SK-N-SH (cell line): ENCODE data around the gene MXD3. TPM values are rescaled to one million over a fixed set of nuclear protein-coding genes. Genes with fewer than 3 reads are reported as not detected.
"Not testable (repeated sequence)": the region's sequence is repeated elsewhere in the genome, so short reads cannot be mapped to it uniquely, and the experiment has no call there.

ENCODE experiments used
- CTCF ChIA-PET: fragments of 300-600, 350-600 bp; formaldehyde crosslinking; extraction: SDS; loops from one replicate; lab custom pipeline; 2021; lab: Yijun Ruan, JAX
- POLR2A ChIA-PET: fragments of 350-600 bp; sonication (Branson Sonifier 250); formaldehyde crosslinking; extraction: SDS; loops from one replicate; lab custom pipeline; 2020; ENCODE audit warnings: antibody characterized with exemption, inconsistent platforms; lab: Yijun Ruan, JAX
- DNase-seq: peaks from one replicate; pipeline ENCODE4 v3.0.0; 2012
- H2AFZ ChIP-seq: fragments of 200-600 bp; sonication (generic); 2 replicates; pipeline ENCODE4 v1.8.1; 2016; ENCODE audit warnings: antibody characterized with exemption, mild to moderate bottlenecking, low read depth
- H3F3A ChIP-seq: fragments of 200-600 bp; sonication (generic); replicated peaks from 2 replicates; pipeline ENCODE3; 2016; ENCODE audit warnings: antibody characterized with exemption, mild to moderate bottlenecking; ENCODE audit not compliant: insufficient read depth
- H3K27ac ChIP-seq, 2 experiments: fragments of 200-500 bp in 1 of 2; fragments of 200-600 bp in 1 of 2; sonication (Bioruptor generic) in 1 of 2; sonication (generic), shearing (Covaris generic) in 1 of 2; 2 replicates each; pipeline versions ENCODE4 v1.5.1 to v1.6.1; 2014 to 2016; ENCODE audit warnings: low read depth in 2 of 2, inconsistent platforms in 1 of 2, low read length in 1 of 2, mild to moderate bottlenecking in 1 of 2, mixed read lengths in 1 of 2
- H3K27me3 ChIP-seq: fragments of 200-600 bp; sonication (generic), shearing (Covaris generic); 2 replicates; pipeline ENCODE4 v1.6.1; 2016; ENCODE audit warnings: mixed run types; ENCODE audit not compliant: insufficient read depth
- H3K36me3 ChIP-seq, 2 experiments: fragments of 200-500 bp in 1 of 2; fragments of 200-600 bp in 1 of 2; sonication (Bioruptor generic) in 1 of 2; sonication (generic) in 1 of 2; replicated peaks in 1 of 2; 2 replicates each; pipeline versions ENCODE3 to v1.5.1; 2014 to 2016; ENCODE audit warnings: low read length in 1 of 2, mild to moderate bottlenecking in 1 of 2; ENCODE audit not compliant: insufficient read depth in 2 of 2, control insufficient read depth in 1 of 2
- H3K4me1 ChIP-seq, 2 experiments: fragments of 200-500 bp in 1 of 2; fragments of 200-600 bp in 1 of 2; sonication (Bioruptor generic) in 1 of 2; sonication (generic), shearing (Covaris generic) in 1 of 2; 2 replicates each; pipeline versions ENCODE4 v1.5.1 to v1.6.1; 2014 to 2016; ENCODE audit warnings: low read depth in 1 of 2, low read length in 1 of 2, mixed run types in 1 of 2; ENCODE audit not compliant: insufficient read depth in 2 of 2, control insufficient read depth in 1 of 2
- H3K4me2 ChIP-seq: fragments of 200-600 bp; sonication (generic), shearing (Covaris generic); 2 replicates; pipeline ENCODE4 v1.6.1; 2017; ENCODE audit warnings: mixed run types
- H3K4me3 ChIP-seq, 2 experiments: fragments of 200-500 bp in 1 of 2; fragments of 200-600 bp in 1 of 2; sonication (Bioruptor generic) in 1 of 2; sonication (generic), shearing (Covaris generic) in 1 of 2; 2 replicates each; pipeline versions ENCODE4 v1.5.1 to v1.8.1; 2014 to 2016; ENCODE audit warnings: low read depth in 2 of 2, inconsistent platforms in 1 of 2, low read length in 1 of 2, mild to moderate bottlenecking in 1 of 2, mixed read lengths in 1 of 2, moderate library complexity in 1 of 2
- H3K79me2 ChIP-seq: fragments of 200-600 bp; sonication (generic); 2 replicates; pipeline ENCODE4 v1.8.1; 2017; ENCODE audit warnings: mild to moderate bottlenecking; ENCODE audit not compliant: insufficient read depth
- H3K9ac ChIP-seq: fragments of 200-600 bp; sonication (generic); 2 replicates; pipeline ENCODE4 v1.6.1; 2017; ENCODE audit warnings: mixed run types
- H3K9me2 ChIP-seq: fragments of 200-600 bp; sonication (generic); 2 replicates; pipeline ENCODE4 v1.6.1; 2017; ENCODE audit warnings: mixed run types
- H3K9me3 ChIP-seq: fragments of 200-600 bp; sonication (generic); 2 replicates; pipeline ENCODE4 v1.6.1; 2017; ENCODE audit warnings: mixed run types, mild to moderate bottlenecking, moderate library complexity
- H4K20me1 ChIP-seq: fragments of 200-600 bp; sonication (generic); 2 replicates; pipeline ENCODE4 v1.6.1; 2017; ENCODE audit warnings: mild to moderate bottlenecking, mixed run types; ENCODE audit not compliant: insufficient read depth
- EZH2phosphoT487 ChIP-seq: fragments of 200-600 bp; sonication (generic); IDR thresholded peaks from 2 replicates; pipeline ENCODE4 v1.6.1; 2017; ENCODE audit warnings: low read depth, mixed run types, mild to moderate bottlenecking, antibody characterized with exemption, moderate library complexity, borderline replicate concordance
- FOSL2 ChIP-seq: IDR thresholded peaks from 2 replicates; pipeline ENCODE4 v1.4.0; 2012; ENCODE audit warnings: low read depth, mild to moderate bottlenecking, moderate library complexity, borderline replicate concordance
- FOXM1 ChIP-seq: IDR thresholded peaks from 2 replicates; pipeline ENCODE4 v1.4.0; 2012; ENCODE audit warnings: low read depth, mild to moderate bottlenecking
- GABPA ChIP-seq: IDR thresholded peaks from 2 replicates; pipeline ENCODE4 v1.4.0; 2012; ENCODE audit warnings: low read depth, mild to moderate bottlenecking
- JUND ChIP-seq: IDR thresholded peaks from 2 replicates; pipeline ENCODE4 v1.4.0; 2012
- NFIC ChIP-seq: IDR thresholded peaks from 2 replicates; pipeline ENCODE4 v1.4.0; 2012; ENCODE audit warnings: borderline replicate concordance
- RCOR1 ChIP-seq: fragments of 150-350 bp; IDR thresholded peaks from 2 replicates; pipeline ENCODE4 v1.6.1; 2017; ENCODE audit warnings: antibody characterized with exemption, low read length
- RFX5 ChIP-seq: IDR thresholded peaks from 2 replicates; pipeline ENCODE4 v1.6.1; 2012; ENCODE audit warnings: mild to moderate bottlenecking, improper control_type of control experiment, low read length
- TCF12 ChIP-seq: IDR thresholded peaks from 2 replicates; pipeline ENCODE4 v1.4.0; 2012
- USF1 ChIP-seq: IDR thresholded peaks from 2 replicates; pipeline ENCODE4 v1.4.0; 2012; ENCODE audit warnings: low read depth, borderline replicate concordance
- WGBS: methylation state at CpG from one replicate; pipeline ENCODE4 v1.1.6; 2017; ENCODE audit warnings: low lambda C conversion rate; 5-methylcytosine and 5-hydroxymethylcytosine counted together
- polyA plus RNA-seq, 3 experiments: library from polyadenylated mRNA; depleted of rRNA; stranded (reverse); fragments of >200 nt; gene quantifications; 2 replicates each; pipeline ENCODE4 v1.2.3, GENCODE V29; 2012
- TF ChIP-seq, protein P1 (sequence below): fragments of 150-350 bp; IDR thresholded peaks from 2 replicates; pipeline ENCODE4 v1.6.1; 2016; ENCODE audit warnings: mild to moderate bottlenecking, low read depth, low read length

MXD3 gene
- polyA plus RNA-seq, 1 of the 3 experiments (the other 2 are of a cell fraction), result 22.6 TPM

DNA sequence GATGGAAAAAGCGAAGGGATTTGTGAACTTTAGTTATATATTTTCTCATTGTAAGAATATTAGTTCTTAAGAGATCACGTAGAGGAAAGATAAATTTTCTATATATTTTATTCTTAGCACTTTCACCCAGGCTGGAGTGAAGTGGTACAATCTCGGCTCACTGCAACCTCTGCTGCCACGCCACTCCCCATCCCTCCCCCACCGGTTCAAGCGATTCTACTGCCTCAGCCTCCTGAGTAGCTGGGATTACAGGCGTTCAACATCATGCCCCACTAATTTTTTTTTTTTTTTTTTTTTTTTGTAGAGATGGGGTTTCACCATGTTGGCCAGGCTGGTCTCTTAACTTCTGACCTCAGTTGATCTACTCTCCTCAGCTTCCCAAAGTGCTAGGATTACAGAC is 50.7 kb downstream of the MXD3 start:
- Histone ChIP-seq H2AFZ (no peak overlapping the region), H3K79me2 (no peaks in the 10 kb centered on the region), H3K9me2 (no peaks in the 10 kb centered on the region), H4K20me1 (no peaks in the 10 kb centered on the region), H3K4me2 (no peak overlapping the region), H3K27me3 (no peaks in the 10 kb centered on the region), H3K27ac (no peak overlapping the region), H3K4me1 (no peaks in the 10 kb centered on the region), H3K36me3 (peaks cover 44 to 68% of the 10 kb centered on the region in 2 experiments), H3K4me3 (no peak overlapping the region), H3K9ac (no peak overlapping the region), H3F3A (no peaks in the 10 kb centered on the region), H3K9me3 (no peaks in the 10 kb centered on the region)
- ChIA-PET CTCF (no interaction called here), POLR2A (no interaction called here)
- WGBS, result 95% methylated on average over 7 of the region's 7 CpGs
- no peak for TF ChIP-seq USF1
- no peak for TF ChIP-seq RCOR1
- TF ChIP-seq, protein P1, sequence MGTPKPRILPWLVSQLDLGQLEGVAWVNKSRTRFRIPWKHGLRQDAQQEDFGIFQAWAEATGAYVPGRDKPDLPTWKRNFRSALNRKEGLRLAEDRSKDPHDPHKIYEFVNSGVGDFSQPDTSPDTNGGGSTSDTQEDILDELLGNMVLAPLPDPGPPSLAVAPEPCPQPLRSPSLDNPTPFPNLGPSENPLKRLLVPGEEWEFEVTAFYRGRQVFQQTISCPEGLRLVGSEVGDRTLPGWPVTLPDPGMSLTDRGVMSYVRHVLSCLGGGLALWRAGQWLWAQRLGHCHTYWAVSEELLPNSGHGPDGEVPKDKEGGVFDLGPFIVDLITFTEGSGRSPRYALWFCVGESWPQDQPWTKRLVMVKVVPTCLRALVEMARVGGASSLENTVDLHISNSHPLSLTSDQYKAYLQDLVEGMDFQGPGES, result no peak
- TF ChIP-seq FOSL2, result no peak
- TF ChIP-seq RFX5, result no peak
- no peak for TF ChIP-seq GABPA
- TF ChIP-seq FOXM1, result no peak
- no peak for TF ChIP-seq EZH2phosphoT487
- TF ChIP-seq JUND, result no peak
- no peak for TF ChIP-seq TCF12
- TF ChIP-seq NFIC, result no peak
- no peak for DNase-seq

DNA sequence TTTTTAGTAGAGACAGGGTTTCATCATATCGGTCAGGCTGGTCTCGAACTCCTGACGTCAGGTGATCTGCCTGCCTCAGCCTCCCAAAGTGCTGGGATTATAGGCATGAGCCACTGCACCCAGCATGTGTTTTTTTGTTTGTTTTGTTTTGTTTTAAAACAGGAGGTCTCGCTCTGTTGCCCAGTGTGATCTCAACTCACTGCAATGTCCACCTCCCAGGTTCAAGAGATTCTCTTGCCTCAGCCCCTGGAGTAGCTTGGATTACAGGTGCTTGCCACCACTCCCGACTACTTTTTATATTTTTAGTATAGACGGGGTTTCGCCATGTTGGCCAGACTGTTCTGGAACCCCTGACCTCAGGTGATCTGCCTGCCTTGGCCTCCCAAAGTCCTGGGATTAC is 53.0 kb downstream of the MXD3 start:
- H2AFZ ChIP-seq, H3K4me1 ChIP-seq, POLR2A ChIA-PET, H3K4me2 ChIP-seq, H4K20me1 ChIP-seq, H3K4me3 ChIP-seq, H3K9me3 ChIP-seq, H3K9me2 ChIP-seq, H3K9ac ChIP-seq, H3K27me3 ChIP-seq, H3K27ac ChIP-seq, H3F3A ChIP-seq, H3K79me2 ChIP-seq, DNase-seq: not testable (repeated sequence)
- peaks cover 29 to 61% of the 10 kb centered on the region in 2 experiments for H3K36me3 ChIP-seq
- CTCF ChIA-PET, result interaction anchor here (0.7 to 0.8 kb wide), 2 partner anchors 10 to 33 kb away, joined by 3 to 4 read pairs; no protein-coding TSS in a partner anchor
- 98% methylated on average over 7 of the region's 7 CpGs for WGBS

Other genes starting within 250 kb of the MXD3 start
- 4.4 and 5.6 TPM in 2 replicates for gene FGFR4, start 225.0 kb downstream of the MXD3 start, polyA plus RNA-seq (2012; rRNA removed)
- 6.7 and 9.0 TPM in 2 replicates for gene NSD1, start 178.1 kb downstream of the MXD3 start, polyA plus RNA-seq (2012; rRNA removed)
- 101 and 117 TPM in 2 replicates for gene RAB24, start 8.2 kb downstream of the MXD3 start, polyA plus RNA-seq (2012; rRNA removed)
- 344 TPM in 2 replicates for gene PRELID1, start 8.1 kb downstream of the MXD3 start, polyA plus RNA-seq (2012; rRNA removed)
- gene LMAN2, start 39.8 kb upstream of the MXD3 start, polyA plus RNA-seq (2012; rRNA removed), result 380 and 500 TPM in 2 replicates
- gene RGS14, start 46.0 kb upstream of the MXD3 start, polyA plus RNA-seq (2012; rRNA removed), result 26.5 and 27.6 TPM in 2 replicates
- gene SLC34A1, start 72.5 kb upstream of the MXD3 start, polyA plus RNA-seq (2012; rRNA removed), result 0.03 TPM in 1 of 2 replicates, not detected in the other
- gene PFN3, start 88.8 kb upstream of the MXD3 start, polyA plus RNA-seq (2012; rRNA removed), result not detected in 2 replicates
- 3.8 and 4.3 TPM in 2 replicates for gene F12, start 97.7 kb upstream of the MXD3 start, polyA plus RNA-seq (2012; rRNA removed)
- gene GRK6, start 114.8 kb upstream of the MXD3 start, polyA plus RNA-seq (2012; rRNA removed), result 35.9 and 39.5 TPM in 2 replicates
- gene PRR7, start 134.9 kb upstream of the MXD3 start, polyA plus RNA-seq (2012; rRNA removed), result 12.5 and 17.1 TPM in 2 replicates
- gene DBN1, start 161.7 kb upstream of the MXD3 start, polyA plus RNA-seq (2012; rRNA removed), result 176 and 244 TPM in 2 replicates
- gene PDLIM7, start 185.7 kb upstream of the MXD3 start, polyA plus RNA-seq (2012; rRNA removed), result 183 and 206 TPM in 2 replicates
- 1.9 and 2.2 TPM in 2 replicates for gene DOK3, start 197.9 kb upstream of the MXD3 start, polyA plus RNA-seq (2012; rRNA removed)
- gene DDX41, start 205.1 kb upstream of the MXD3 start, polyA plus RNA-seq (2012; rRNA removed), result 158 and 176 TPM in 2 replicates
- 44.4 and 48.1 TPM in 2 replicates for gene FAM193B, start 242.7 kb upstream of the MXD3 start, polyA plus RNA-seq (2012; rRNA removed)